Mononuclear cell (primary cell): Measurements from ENCODE around the gene DDX20. TPM values are rescaled to one million over a fixed set of nuclear protein-coding genes. Genes with fewer than 3 reads are reported as not detected.
A peak's percentile ranks its signal among the peaks of the same experiment; 100 is the strongest.

Source experiments
- H3K27me3 ChIP-seq: 2 replicates; pipeline ENCODE4 v1.6.0; 2011; ENCODE audit warnings: low read length, control low read depth; ENCODE audit not compliant: insufficient read depth
- H3K4me1 ChIP-seq: 2 replicates; pipeline ENCODE4 v1.5.1; 2011; ENCODE audit warnings: mild to moderate bottlenecking, low read length, control low read depth; ENCODE audit not compliant: insufficient read depth
- H3K4me3 ChIP-seq: 2 replicates; pipeline ENCODE4 v1.5.1; 2011; ENCODE audit warnings: mild to moderate bottlenecking, low read length, moderate library complexity
- H3K9me3 ChIP-seq: 2 replicates; pipeline ENCODE4 v1.5.1; 2011; ENCODE audit warnings: low read depth, mild to moderate bottlenecking, control low read depth, low read length
- total RNA-seq: library from RNA; depleted of rRNA; stranded (reverse); fragments of >200 nt; gene quantifications from one replicate; pipeline ENCODE4 v1.2.3, GENCODE V29; 2012

The DDX20 gene
- total RNA-seq, 1 donor, result 30.0 TPM

DNA sequence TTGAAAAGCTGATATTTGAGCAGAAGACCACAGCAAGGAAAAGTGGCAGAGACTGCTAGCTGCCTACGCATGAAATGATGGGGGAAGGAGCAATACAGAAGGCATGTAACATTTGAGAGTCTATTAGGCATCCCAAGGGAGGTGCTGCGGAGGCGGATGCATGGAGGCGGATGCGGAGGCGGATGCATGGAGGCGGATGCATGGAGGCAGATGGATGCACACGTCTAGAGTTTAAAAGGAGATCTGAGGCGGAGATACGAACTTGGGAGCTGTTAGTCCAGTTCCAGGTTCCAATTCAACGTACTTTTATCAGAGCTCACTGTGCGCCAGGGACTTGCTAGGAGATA lies 744 bp upstream of the DDX20 start:
- no peaks in the 10 kb centered on the region for H3K9me3 ChIP-seq
- peak overlapping the region; percentile 75 for H3K4me3 ChIP-seq
- peaks cover 26% of the 10 kb centered on the region for H3K4me1 ChIP-seq
- H3K27me3 ChIP-seq, result no peaks in the 10 kb centered on the region

DNA sequence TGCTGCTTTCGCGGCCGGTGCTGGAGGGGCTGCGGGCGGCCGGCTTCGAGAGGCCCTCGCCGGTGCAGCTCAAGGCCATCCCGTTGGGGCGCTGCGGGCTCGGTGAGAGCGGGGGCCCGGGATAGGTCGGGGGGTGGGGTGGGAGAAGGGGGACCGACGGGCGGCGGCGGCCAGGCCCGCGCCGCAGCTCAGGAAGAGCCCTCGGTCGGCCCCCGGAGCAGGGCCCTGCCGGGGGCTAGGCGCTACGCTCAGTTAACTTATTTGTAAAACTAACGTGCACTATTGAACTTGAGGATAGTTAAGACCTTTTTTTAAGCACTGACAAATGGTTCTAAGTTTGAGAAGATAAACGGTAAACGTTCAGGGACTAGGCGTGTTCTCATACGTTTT lies 418 bp downstream of the DDX20 start:
- Histone ChIP-seq H3K9me3 (no peaks in the 10 kb centered on the region), H3K4me3 (peak overlapping the region; percentile 75), H3K27me3 (no peaks in the 10 kb centered on the region), H3K4me1 (peaks cover 26% of the 10 kb centered on the region)

DNA sequence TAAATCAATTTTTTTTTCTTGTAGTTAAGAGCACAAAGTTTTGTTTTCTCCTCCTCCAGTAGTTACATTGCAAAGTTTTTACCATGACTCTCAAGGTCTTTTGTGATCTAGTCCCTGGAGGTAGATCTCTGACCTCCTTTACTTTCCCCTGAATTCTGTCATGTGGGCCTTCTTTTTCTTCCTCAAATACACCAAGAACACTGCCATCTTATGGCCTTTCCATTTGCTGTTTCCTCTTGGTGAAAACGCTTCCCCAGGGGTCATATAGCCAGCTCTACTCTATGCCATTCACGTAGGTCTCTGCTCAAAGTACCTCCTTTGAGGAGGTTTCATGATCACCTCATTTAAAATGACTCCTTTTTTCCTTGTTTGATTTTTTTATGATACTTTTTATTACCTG lies 2.7 kb downstream of the DDX20 start:
- no peak overlapping the region for H3K4me3 ChIP-seq
- H3K9me3 ChIP-seq, result no peaks in the 10 kb centered on the region
- peaks cover 20% of the 10 kb centered on the region for H3K4me1 ChIP-seq
- H3K27me3 ChIP-seq, result no peaks in the 10 kb centered on the region

DNA sequence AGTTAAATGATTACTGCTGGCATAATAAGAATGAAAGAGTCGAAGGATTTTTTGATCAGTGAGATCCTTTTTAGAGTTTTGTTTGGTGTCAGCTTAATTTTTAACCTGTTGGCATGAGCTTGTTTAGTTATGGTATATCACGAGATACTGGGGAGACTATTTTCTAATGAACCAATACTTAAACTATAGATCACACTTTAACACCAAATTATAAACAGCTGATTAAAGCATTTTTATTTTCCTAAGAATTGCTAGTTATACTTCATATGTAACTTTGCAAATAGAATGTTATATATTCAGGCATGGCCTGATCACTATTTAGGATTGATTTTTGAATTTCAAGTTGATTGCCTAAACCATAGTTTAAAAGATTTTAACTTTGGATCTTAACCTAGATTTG lies 6.0 kb downstream of the DDX20 start:
- no peak overlapping the region for H3K4me3 ChIP-seq
- no peaks in the 10 kb centered on the region for H3K9me3 ChIP-seq
- H3K27me3 ChIP-seq, result no peaks in the 10 kb centered on the region
- H3K4me1 ChIP-seq, result peaks cover 6% of the 10 kb centered on the region

DNA sequence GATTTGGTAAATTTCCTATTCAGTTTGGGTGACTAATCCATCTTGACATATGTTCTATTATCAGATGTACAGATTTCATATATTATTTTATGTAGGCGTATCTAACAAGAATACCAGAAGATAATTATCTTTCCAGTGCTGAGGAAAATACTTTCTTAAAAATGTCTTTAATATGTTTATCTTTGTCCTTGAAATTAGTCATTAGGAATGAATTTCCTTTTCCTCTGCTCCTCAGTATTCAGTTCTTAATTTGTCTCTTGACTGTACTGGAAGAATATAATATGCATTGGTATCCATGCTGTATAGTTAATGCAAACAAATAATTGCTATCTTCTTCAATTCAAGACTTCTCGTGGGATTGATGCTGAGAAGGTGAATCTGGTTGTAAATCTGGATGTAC lies 6.6 kb downstream of the DDX20 start:
- no peaks in the 10 kb centered on the region for H3K9me3 ChIP-seq
- no peaks in the 10 kb centered on the region for H3K4me1 ChIP-seq
- no peaks in the 10 kb centered on the region for H3K27me3 ChIP-seq
- no peak overlapping the region for H3K4me3 ChIP-seq

DNA sequence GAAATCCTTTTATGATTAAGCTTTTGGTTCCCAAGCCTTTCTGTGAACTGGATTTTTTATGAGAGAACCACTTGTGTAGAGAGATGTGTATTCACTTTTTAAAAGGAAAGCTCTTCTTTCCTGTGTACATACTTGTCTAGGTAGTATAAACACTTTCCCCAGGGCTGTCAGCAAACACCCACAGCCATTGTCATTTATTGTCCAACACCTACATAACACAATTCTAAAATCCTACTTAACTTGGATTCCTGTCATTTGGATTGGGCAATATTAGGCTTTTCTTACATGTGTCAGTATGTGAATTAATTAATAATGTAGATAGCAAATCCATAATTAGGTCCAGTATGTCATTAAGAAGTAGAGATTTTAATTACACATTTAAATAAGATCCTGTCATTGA lies 12.3 kb downstream of the DDX20 start:
- Histone ChIP-seq H3K27me3 (no peaks in the 10 kb centered on the region), H3K9me3 (no peaks in the 10 kb centered on the region), H3K4me3 (no peak overlapping the region), H3K4me1 (no peaks in the 10 kb centered on the region)

DNA sequence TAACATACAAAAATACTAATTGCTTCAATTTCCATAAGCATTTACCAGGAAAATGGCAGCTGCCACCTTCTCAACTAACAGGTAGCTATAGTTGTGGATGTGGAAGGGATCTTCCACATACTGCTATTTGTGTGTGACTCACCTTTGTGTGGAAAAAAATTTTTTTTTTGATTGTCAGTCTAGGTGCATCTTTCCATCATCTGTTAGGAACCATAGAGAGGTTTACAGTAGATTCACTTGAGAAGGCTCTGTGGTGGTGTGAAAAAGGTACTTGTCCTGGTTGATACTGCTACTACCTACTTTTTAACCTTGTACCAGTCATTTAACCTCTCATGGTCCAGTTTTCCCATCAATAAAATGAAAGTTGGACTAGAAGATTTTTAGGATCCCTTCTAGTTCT lies 12.9 kb downstream of the DDX20 start:
- Histone ChIP-seq H3K4me1 (no peaks in the 10 kb centered on the region), H3K4me3 (no peak overlapping the region), H3K9me3 (no peaks in the 10 kb centered on the region), H3K27me3 (no peaks in the 10 kb centered on the region)

DNA sequence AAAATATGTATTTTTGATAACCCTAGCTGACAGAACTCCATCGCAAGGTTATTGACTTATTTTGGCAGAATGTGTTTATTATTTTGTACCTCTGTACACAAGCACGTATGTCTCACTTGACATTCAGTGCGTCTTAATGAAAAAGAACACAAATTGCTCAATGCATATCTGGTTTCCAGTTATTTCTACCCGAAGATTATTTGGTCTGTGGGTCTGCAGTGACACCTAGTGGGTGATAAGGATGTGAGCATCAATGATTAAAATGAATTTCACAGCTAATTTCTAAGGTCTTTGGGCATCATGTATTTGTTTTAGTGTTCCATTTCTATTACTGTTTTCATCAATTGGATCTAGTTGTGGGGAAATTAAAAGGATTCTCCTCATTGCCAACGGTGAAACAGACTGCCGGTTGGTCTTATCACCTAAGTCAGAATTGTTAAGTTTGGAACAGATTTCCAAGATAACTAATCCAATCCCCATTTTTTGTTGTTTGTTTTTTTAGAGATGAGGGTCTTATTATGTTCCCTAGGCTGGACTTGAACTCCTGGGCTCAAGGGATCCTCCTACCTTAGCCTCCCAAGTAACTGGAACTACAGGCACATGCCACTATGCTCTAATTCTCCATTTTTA lies 13.9 kb downstream of the DDX20 start:
- Histone ChIP-seq H3K4me3 (no peak overlapping the region), H3K9me3 (no peaks in the 10 kb centered on the region), H3K27me3 (no peaks in the 10 kb centered on the region), H3K4me1 (no peaks in the 10 kb centered on the region)

DNA sequence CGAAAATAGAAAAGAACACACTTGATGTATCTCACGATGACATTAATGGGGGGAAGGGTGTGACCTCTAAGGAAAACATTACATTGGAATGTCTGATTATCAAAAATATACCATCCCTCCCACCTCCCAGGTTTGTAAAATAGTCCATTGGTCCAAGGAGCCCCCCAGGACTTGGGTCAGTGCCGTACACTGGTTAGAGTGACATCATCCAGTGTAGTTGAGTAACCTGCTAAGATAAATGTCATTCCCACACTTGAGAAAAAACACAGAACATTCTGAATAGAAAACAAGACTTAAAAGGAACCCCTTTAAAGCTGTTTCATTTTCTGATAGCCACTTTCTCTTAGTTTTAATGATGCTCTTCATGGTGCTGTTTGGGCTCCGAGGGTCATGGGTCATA lies 15.2 kb downstream of the DDX20 start:
- H3K9me3 ChIP-seq, result no peaks in the 10 kb centered on the region
- H3K4me1 ChIP-seq, result no peaks in the 10 kb centered on the region

DNA sequence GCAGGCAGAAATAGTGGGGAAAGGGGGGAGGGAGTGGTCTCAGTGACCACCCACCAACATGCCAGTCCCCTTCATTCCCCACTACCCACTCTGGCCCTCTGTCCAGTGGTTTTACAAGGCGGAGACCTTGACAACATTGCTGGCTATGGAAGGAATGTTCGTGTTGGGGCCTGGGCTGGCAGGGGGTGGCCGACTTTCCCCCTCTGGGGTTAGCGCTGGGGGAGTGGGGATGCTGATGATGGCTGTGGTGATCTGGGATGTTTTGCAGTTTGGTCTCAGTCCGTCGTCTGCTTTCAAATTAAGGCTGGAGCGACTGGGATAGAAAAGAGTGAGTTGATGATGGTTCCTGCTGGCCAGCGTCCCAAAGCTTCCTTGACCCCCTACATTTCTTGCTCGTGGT lies 20.3 kb downstream of the DDX20 start:
- no peaks in the 10 kb centered on the region for H3K9me3 ChIP-seq

More for the DNA sequence above, 15.2 kb downstream of the DDX20 start:
- no peak overlapping the region for H3K4me3 ChIP-seq
- H3K27me3 ChIP-seq, result no peaks in the 10 kb centered on the region

DNA sequence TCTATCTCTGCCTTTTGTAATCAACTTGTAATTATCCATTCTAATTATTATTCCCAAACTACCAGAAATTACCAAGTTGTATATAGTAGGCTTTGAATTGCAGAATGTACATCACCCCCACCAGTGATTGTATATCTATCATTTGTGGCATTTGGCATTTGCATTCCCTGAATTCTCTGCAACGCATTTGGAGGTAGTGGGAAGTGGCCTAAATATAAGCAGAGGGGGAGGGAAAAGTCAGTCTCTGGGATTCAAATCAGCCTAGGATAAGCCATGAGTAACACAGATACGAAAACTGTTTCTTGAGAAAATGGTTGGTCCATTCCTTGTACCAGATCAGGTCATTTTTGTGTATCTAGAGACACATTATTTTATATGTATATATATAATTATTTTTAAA lies 20.7 kb downstream of the DDX20 start:
- H3K4me3 ChIP-seq, result no peak overlapping the region
- no peaks in the 10 kb centered on the region for H3K27me3 ChIP-seq
- H3K4me1 ChIP-seq, result no peaks in the 10 kb centered on the region
- H3K9me3 ChIP-seq, result no peaks in the 10 kb centered on the region

More for the DNA sequence above, 20.3 kb downstream of the DDX20 start:
- Histone ChIP-seq H3K27me3 (no peaks in the 10 kb centered on the region), H3K4me3 (no peak overlapping the region), H3K4me1 (no peaks in the 10 kb centered on the region)

DNA sequence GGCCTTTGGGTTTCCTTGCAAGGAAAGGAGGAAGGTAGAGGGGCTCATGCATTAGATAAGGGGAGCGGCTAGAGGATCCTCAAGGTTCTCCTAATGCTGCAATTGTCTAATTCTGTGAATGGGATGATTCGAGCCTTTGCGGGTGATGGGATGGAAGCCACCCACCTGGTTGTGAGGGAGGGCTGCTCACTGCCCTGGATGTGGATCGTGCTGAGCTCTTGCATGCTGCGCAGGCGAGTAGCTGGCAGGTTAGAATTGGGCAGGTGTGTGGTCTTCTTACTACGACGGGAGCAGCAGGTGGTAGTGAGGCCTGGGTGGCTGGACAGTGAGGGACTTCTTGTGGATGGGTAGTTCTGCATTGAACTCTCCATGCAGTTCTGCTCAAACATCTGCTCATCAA lies 21.2 kb downstream of the DDX20 start:
- Histone ChIP-seq H3K4me3 (no peak overlapping the region), H3K9me3 (no peaks in the 10 kb centered on the region), H3K4me1 (no peaks in the 10 kb centered on the region), H3K27me3 (no peaks in the 10 kb centered on the region)

DNA sequence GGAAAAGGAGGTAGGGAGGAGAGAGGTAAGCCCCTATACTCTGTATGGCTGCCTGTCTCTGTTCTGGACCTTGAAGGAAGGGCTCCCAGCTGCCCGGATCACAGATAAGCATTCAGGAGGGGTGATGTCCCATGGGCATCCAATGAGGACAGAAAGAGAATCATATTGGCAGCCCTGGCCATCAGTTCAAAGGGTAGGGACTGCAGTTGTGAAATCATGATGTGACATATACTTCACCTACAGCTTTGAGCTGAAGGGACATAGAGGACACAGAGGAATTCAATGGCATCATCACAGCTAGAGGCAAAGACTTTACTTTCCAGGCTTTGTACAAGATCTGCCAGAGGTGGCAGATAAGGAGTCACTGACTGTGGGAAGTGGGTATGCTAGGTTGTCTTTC lies 21.6 kb downstream of the DDX20 start:
- H3K27me3 ChIP-seq, result no peaks in the 10 kb centered on the region
- no peak overlapping the region for H3K4me3 ChIP-seq
- H3K9me3 ChIP-seq, result no peaks in the 10 kb centered on the region
- H3K4me1 ChIP-seq, result no peaks in the 10 kb centered on the region

DNA sequence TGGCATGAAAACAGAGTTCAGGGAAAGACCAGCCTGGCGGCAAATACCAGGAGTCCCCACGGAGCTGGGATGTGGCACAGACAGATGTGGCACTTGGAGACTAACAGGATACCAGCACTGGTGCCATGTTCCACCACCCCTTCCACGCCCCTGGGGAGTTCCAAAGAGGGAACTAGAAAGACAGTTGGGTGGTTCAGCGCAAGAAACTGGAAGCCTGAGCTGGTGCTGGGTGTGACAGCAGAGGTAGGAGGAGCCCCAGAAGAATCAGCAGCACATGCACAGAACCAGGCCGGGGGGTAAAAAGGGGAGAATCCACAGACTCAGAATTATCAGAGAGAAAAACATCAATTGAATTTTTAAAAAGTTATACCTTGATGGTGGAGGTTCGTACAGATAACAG lies 22.4 kb downstream of the DDX20 start:
- Histone ChIP-seq H3K9me3 (no peaks in the 10 kb centered on the region), H3K27me3 (no peaks in the 10 kb centered on the region), H3K4me1 (no peaks in the 10 kb centered on the region), H3K4me3 (no peak overlapping the region)

DNA sequence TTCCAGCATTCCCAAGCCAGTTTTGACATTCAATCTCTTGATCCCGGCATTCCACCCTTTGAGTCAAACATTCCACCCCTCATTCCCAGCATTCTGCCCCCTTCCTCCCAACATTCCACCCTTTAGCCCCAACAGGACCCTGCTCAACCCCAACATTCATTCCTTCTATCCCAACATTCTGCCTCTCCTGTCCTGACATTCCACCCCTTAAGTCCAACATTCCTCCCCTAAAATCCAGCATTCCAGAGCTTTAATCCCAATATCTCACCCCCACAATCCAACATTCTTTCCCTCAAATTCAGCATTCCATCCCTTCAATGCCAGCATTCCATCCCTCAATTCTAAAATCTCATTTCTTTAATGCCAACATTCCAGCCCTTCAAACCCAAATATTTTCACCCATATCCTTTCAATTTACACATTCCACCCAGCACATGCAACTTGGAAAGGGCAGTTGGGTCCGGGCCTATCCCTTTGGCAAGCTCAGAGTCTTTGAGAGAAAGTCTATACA lies 22.9 kb downstream of the DDX20 start:
- Histone ChIP-seq H3K9me3 (no peaks in the 10 kb centered on the region), H3K27me3 (no peaks in the 10 kb centered on the region), H3K4me1 (no peaks in the 10 kb centered on the region), H3K4me3 (no peak overlapping the region)

DNA sequence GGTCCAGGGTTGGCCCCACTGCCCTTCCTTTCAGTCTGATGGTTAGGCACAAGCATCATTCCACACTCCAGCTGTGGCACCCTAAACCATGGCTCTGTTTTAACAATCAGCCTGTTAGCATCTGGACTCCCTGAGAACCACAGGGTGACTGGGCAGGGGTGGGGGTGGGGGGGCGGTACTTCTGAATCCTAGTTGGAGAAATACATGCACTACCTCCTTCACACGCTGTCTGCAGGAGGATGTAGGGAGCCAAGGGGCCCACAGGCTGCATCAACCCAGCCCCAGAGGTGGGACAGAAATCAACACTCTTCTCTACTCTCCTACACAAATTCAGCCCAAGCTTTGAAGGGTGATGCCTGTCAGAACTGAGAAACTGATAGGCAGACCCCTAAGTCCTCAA lies 23.8 kb downstream of the DDX20 start:
- Histone ChIP-seq H3K9me3 (no peaks in the 10 kb centered on the region), H3K4me1 (no peaks in the 10 kb centered on the region), H3K4me3 (no peak overlapping the region), H3K27me3 (no peaks in the 10 kb centered on the region)
